GM23248 (cell line): ENCODE measurements around the gene SLC45A1.

Source experiments
- EZH2 ChIP-seq: fragments of 200-600 bp; sonication (generic); IDR thresholded peaks from 2 replicates; pipeline ENCODE4 v1.6.1; 2018; ENCODE audit warnings: antibody characterized with exemption, mild to moderate bottlenecking; ENCODE audit not compliant: insufficient read depth, poor library complexity, severe bottlenecking
- EZH2phosphoT487 ChIP-seq: fragments of 200-600 bp; sonication (generic); IDR thresholded peaks from 2 replicates; pipeline ENCODE4 v1.6.1; 2018; ENCODE audit warnings: antibody characterized with exemption, moderate library complexity, mild to moderate bottlenecking, low read depth; ENCODE audit not compliant: insufficient read depth

- no peak for TF ChIP-seq EZH2
- TF ChIP-seq EZH2phosphoT487: no peak
These were observed 6.7 kb upstream of the SLC45A1 start for GRCh38 chr1:8311068-8311718.
